HepG2 (cell line): Measurements from ENCODE around the gene NFATC3. TPM values are rescaled to one million over a fixed set of nuclear protein-coding genes. Genes with fewer than 3 reads are reported as not detected.
A peak's percentile ranks its signal among the peaks of the same experiment; 100 is the strongest.

Experiments used
- ATAD3A ChIP-seq: sonication (generic); formaldehyde crosslinking; IDR thresholded peaks from 2 replicates; pipeline ENCODE4 v1.4.0; 2020; ENCODE audit warnings: missing genetic modification reagents
- BORCS8-MEF2B ChIP-seq: sonication (generic); formaldehyde crosslinking; IDR thresholded peaks from 2 replicates; pipeline ENCODE4 v1.8.0; 2022; ENCODE audit warnings: mild to moderate bottlenecking, missing genetic modification reagents
- CHD2 ChIP-seq: IDR thresholded peaks from 2 replicates; pipeline ENCODE4 v1.6.1; 2011; ENCODE audit warnings: low read depth, low read length, improper control_type of control experiment
- ELF1 ChIP-seq: sonication (generic); formaldehyde crosslinking; IDR thresholded peaks from 2 replicates; pipeline ENCODE4 v1.4.0; 2020; ENCODE audit warnings: missing genetic modification reagents
- IKZF4 ChIP-seq: sonication (generic); formaldehyde crosslinking; IDR thresholded peaks from 2 replicates; pipeline ENCODE4 v1.5.1; 2020; ENCODE audit warnings: borderline replicate concordance, mild to moderate bottlenecking, low read depth, missing genetic modification reagents; ENCODE audit errors: not compliant biosample characterization
- MTA1 ChIP-seq: sonication (generic); formaldehyde crosslinking; IDR thresholded peaks from 2 replicates; pipeline ENCODE4 v1.4.0; 2020; ENCODE audit warnings: missing genetic modification reagents, mild to moderate bottlenecking, borderline replicate concordance
- NCOA5 ChIP-seq: sonication (generic); formaldehyde crosslinking; IDR thresholded peaks from 2 replicates; pipeline ENCODE4 v1.4.0; 2020; ENCODE audit warnings: missing genetic modification reagents
- NR1H2 ChIP-seq: sonication (generic); formaldehyde crosslinking; IDR thresholded peaks from 2 replicates; pipeline ENCODE4 v1.8.1; 2022; ENCODE audit warnings: low read depth, missing genetic modification reagents, borderline replicate concordance
- RARA ChIP-seq: IDR thresholded peaks from 2 replicates; pipeline ENCODE4 v1.6.1; 2016; ENCODE audit warnings: missing genetic modification reagents, missing compliant biosample characterization
- SMC3 ChIP-seq: IDR thresholded peaks from 2 replicates; pipeline ENCODE4 v1.6.1; 2011; ENCODE audit warnings: low read length, improper control_type of control experiment
- SOX6 ChIP-seq, 2 experiments: fragments of 450-650 bp in 1 of 2; sonication (generic) in 1 of 2; formaldehyde crosslinking in 1 of 2; IDR thresholded peaks; 2 replicates each; pipeline versions ENCODE4 v1.4.0 to v1.6.1; 2017 to 2020; ENCODE audit warnings: antibody characterized with exemption in 1 of 2, mild to moderate bottlenecking in 1 of 2, missing genetic modification reagents in 1 of 2
- TAF1 ChIP-seq: sonication (generic); formaldehyde crosslinking; IDR thresholded peaks from 2 replicates; pipeline ENCODE4 v1.4.0; 2020; ENCODE audit warnings: missing genetic modification reagents
- U2AF2 ChIP-seq: fragments of 200-400 bp; formaldehyde crosslinking; IDR thresholded peaks from 2 replicates; pipeline ENCODE4 v1.6.1; 2017; ENCODE audit warnings: low read depth, mild to moderate bottlenecking, low read length
- ZNF10 ChIP-seq: sonication (generic); formaldehyde crosslinking; IDR thresholded peaks from 2 replicates; pipeline ENCODE4 v1.4.0; 2020; ENCODE audit warnings: mild to moderate bottlenecking, low read depth, missing genetic modification reagents, borderline replicate concordance
- ZNF350 ChIP-seq: sonication (generic); formaldehyde crosslinking; IDR thresholded peaks from 2 replicates; pipeline ENCODE4 v1.4.0; 2020; ENCODE audit warnings: mild to moderate bottlenecking, low read depth, missing genetic modification reagents, borderline replicate concordance
- ZNF530 ChIP-seq: sonication (generic); formaldehyde crosslinking; IDR thresholded peaks from 2 replicates; pipeline ENCODE4 v1.5.0; 2020; ENCODE audit warnings: low read depth, mild to moderate bottlenecking, missing genetic modification reagents
- ZSCAN31 ChIP-seq: sonication (generic); formaldehyde crosslinking; IDR thresholded peaks from 2 replicates; pipeline ENCODE4 v1.5.0; 2020; ENCODE audit warnings: low read depth, mild to moderate bottlenecking, missing genetic modification reagents
- polyA plus RNA-seq, 8 experiments: library from polyadenylated mRNA; depleted of rRNA in 3 of 8; stranded (reverse) in 7 of 8; unstranded in 1 of 8; fragments of >200 nt; fragmentation: Illumina TruSeq in 4 of 8; extraction: Trizol in 4 of 8; gene quantifications; 2 replicates each; pipeline versions ENCODE4 v1.2.1 to v1.2.3, GENCODE V29; 2011 to 2016; ENCODE audit warnings: low read depth in 4 of 8, missing spikeins in 1 of 8, mixed read lengths in 1 of 8; ENCODE audit not compliant: insufficient read depth in 1 of 8
- total RNA-seq, 5 experiments: library from RNA; depleted of rRNA; stranded (reverse); fragments of >200 nt; fragmentation: Illumina TruSeq; extraction: Trizol; gene quantifications; 2 replicates each; pipeline ENCODE4 v1.2.3, GENCODE V29; 2016; ENCODE audit warnings: low read depth in 1 of 5
- TF ChIP-seq, protein P1 (sequence below): sonication (generic); formaldehyde crosslinking; IDR thresholded peaks from 2 replicates; pipeline ENCODE4 v1.5.0; 2020; ENCODE audit warnings: mild to moderate bottlenecking, missing genetic modification reagents, moderate library complexity
- TF ChIP-seq, protein P2 (sequence below): sonication (generic); formaldehyde crosslinking; IDR thresholded peaks from 2 replicates; pipeline ENCODE4 v1.9.0; 2021; ENCODE audit warnings: missing genetic modification reagents, borderline replicate concordance
- TF ChIP-seq, protein P3 (sequence below): sonication (generic); formaldehyde crosslinking; IDR thresholded peaks from 2 replicates; pipeline ENCODE4 v1.5.1; 2020; ENCODE audit warnings: mild to moderate bottlenecking, missing genetic modification reagents

The NFATC3 gene
- total and polyA plus RNA-seq, 2 of the 13 experiments (the other 11 are each of a cell fraction or from before 2014, with no cell fraction given) = 52.6 to 62.7 TPM

DNA sequence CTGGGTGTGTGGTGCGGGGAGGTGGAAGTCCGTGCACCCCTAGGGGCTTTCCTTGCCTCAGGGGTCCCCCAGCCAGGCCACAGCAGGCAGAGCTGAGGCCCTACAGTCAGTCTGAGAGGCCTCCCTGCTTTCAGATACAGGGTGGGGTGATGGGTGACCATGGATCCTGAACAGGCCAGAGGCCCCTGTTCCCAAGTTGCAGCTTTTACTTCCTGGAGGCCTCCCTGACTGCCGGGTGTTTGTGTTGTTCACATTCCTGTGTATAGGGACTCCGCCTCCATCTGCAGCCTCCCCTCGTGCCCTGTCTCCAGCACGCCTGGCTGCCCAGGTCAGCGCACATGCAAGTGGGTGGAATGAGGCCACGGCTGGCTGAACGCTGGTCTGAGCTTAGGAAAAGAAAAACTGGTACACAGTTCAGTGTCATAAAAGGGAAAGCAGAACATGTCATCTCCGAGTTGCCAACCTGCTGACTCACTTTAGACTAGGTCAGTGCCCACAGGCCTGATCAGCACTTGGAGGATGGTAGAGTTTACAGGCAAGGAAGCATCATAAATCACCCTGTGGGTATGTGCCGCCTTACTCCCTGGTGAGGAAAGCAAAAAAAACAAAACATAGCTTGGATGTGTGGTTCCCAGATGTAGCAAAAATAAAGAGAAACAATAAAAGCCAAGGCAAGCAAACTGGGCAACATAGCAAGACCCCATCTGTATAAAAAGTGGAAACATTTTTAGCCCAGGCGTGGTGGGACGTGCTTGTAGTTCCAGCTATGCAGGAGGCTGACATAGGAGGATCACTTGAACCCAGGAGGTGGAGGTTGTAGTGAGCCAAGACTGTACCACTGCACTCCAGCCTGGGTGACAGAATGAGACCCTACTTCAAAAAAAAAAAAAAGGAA is 173.0 kb downstream of the NFATC3 start (continued):
- no peak for TF ChIP-seq IKZF4 (CRISPR knock-in tag)
- TF ChIP-seq NR1H2 = 0 out of 2 replicates have a peak, but pooled peaks have one; percentile 47
- no peak for TF ChIP-seq SOX6 (IDR thresholded peaks at IDR 0.05)
- peak; percentile 81 for TF ChIP-seq SOX6 (CRISPR knock-in tag; IDR thresholded peaks at IDR 0.05)
- TF ChIP-seq, protein P1, sequence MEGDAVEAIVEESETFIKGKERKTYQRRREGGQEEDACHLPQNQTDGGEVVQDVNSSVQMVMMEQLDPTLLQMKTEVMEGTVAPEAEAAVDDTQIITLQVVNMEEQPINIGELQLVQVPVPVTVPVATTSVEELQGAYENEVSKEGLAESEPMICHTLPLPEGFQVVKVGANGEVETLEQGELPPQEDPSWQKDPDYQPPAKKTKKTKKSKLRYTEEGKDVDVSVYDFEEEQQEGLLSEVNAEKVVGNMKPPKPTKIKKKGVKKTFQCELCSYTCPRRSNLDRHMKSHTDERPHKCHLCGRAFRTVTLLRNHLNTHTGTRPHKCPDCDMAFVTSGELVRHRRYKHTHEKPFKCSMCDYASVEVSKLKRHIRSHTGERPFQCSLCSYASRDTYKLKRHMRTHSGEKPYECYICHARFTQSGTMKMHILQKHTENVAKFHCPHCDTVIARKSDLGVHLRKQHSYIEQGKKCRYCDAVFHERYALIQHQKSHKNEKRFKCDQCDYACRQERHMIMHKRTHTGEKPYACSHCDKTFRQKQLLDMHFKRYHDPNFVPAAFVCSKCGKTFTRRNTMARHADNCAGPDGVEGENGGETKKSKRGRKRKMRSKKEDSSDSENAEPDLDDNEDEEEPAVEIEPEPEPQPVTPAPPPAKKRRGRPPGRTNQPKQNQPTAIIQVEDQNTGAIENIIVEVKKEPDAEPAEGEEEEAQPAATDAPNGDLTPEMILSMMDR (CRISPR knock-in tag) = peak; percentile 34; the same call in 1 of the 2 replicates
- TF ChIP-seq RARA (CRISPR knock-in tag) = peak; percentile 89
- TF ChIP-seq ZNF10 (CRISPR knock-in tag) = no peak
- peak; percentile 77; the same call in 1 of the 2 replicates for TF ChIP-seq MTA1 (CRISPR knock-in tag)
- TF ChIP-seq BORCS8-MEF2B (CRISPR knock-in tag) = peak; percentile 93
- peak; percentile 40; the same call in 1 of the 2 replicates for TF ChIP-seq TAF1
- TF ChIP-seq, protein P2, sequence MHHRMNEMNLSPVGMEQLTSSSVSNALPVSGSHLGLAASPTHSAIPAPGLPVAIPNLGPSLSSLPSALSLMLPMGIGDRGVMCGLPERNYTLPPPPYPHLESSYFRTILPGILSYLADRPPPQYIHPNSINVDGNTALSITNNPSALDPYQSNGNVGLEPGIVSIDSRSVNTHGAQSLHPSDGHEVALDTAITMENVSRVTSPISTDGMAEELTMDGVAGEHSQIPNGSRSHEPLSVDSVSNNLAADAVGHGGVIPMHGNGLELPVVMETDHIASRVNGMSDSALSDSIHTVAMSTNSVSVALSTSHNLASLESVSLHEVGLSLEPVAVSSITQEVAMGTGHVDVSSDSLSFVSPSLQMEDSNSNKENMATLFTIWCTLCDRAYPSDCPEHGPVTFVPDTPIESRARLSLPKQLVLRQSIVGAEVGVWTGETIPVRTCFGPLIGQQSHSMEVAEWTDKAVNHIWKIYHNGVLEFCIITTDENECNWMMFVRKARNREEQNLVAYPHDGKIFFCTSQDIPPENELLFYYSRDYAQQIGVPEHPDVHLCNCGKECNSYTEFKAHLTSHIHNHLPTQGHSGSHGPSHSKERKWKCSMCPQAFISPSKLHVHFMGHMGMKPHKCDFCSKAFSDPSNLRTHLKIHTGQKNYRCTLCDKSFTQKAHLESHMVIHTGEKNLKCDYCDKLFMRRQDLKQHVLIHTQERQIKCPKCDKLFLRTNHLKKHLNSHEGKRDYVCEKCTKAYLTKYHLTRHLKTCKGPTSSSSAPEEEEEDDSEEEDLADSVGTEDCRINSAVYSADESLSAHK = no peak
- TF ChIP-seq ZSCAN31 (CRISPR knock-in tag) = peak; percentile 52; the same call in 1 of the 2 replicates
- TF ChIP-seq NCOA5 (CRISPR knock-in tag) = no peak
- TF ChIP-seq U2AF2 = no peak
- no peak for TF ChIP-seq ZNF530 (CRISPR knock-in tag)
- TF ChIP-seq CHD2 = 0 out of 2 replicates have a peak, but pooled peaks have one; percentile 15
- peak; percentile 72; the same call in 1 of the 2 replicates for TF ChIP-seq ZNF350 (CRISPR knock-in tag)
- TF ChIP-seq ELF1 = peak; percentile 88
- TF ChIP-seq, protein P3, sequence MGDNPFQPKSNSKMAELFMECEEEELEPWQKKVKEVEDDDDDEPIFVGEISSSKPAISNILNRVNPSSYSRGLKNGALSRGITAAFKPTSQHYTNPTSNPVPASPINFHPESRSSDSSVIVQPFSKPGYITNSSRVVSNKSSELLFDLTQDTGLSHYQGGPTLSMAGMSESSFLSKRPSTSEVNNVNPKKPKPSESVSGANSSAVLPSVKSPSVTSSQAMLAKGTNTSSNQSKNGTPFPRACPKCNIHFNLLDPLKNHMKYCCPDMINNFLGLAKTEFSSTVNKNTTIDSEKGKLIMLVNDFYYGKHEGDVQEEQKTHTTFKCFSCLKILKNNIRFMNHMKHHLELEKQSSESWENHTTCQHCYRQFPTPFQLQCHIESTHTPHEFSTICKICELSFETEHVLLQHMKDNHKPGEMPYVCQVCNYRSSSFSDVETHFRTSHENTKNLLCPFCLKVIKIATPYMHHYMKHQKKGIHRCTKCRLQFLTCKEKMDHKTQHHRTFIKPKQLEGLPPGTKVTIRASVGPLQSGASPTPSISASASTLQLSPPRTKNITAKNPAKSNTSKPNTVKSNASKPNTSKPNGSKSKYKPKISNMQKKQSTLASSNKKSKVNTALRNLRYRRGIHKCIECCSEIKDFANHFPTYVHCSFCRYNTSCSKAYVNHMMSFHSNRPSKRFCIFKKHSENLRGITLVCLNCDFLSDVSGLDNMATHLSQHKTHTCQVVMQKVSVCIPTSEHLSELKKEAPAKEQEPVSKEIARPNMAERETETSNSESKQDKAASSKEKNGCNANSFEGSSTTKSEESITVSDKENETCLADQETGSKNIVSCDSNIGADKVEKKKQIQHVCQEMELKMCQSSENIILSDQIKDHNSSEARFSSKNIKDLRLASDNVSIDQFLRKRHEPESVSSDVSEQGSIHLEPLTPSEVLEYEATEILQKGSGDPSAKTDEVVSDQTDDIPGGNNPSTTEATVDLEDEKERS (CRISPR knock-in tag) = peak; percentile 87; the same call in 1 of the 2 replicates
- TF ChIP-seq ATAD3A = no peak
- no peak for TF ChIP-seq SMC3
